Activated CD8-positive, alpha-beta memory T cell treated with anti-CD3 and anti-CD28 coated beads, Interleukin-2, amount 10 ng/mL, durations not matched to agents 7 days and 5 days (primary cell): ENCODE results near the gene MEA1. TPM values are rescaled to one million over a fixed set of nuclear protein-coding genes. Genes with fewer than 3 reads are reported as not detected.
"Not testable (repeated sequence)": the region's sequence is repeated elsewhere in the genome, so short reads cannot be mapped to it uniquely, and the experiment has no call there.

ENCODE experiments used
- ATAC-seq: fragments of 150-1000 bp; cut with Tn5 transposase; one replicate; pipeline ENCODE4 v1.10.0; 2021; ENCODE audit warnings: moderate library complexity
- CTCF ChIA-PET: fragments of 350-600 bp; sonication (Branson Sonifier 250); formaldehyde crosslinking; loops from one replicate; lab custom pipeline; 2021; ENCODE audit warnings: antibody characterized with exemption; lab: Charles Lee
- DNase-seq: peaks from one replicate; pipeline ENCODE4 v3.0.0-alpha.2; 2020
- H3K27ac Mint-ChIP-seq: one replicate; pipeline ENCODE4 v1.8.0; 2021; ENCODE audit warnings: mild to moderate bottlenecking, mixed read lengths
- H3K27me3 Mint-ChIP-seq: one replicate; pipeline ENCODE4 v1.8.0; 2021; ENCODE audit warnings: mixed read lengths
- H3K36me3 Mint-ChIP-seq: one replicate; pipeline ENCODE4 v1.8.0; 2021; ENCODE audit warnings: mild to moderate bottlenecking, mixed read lengths
- H3K4me1 Mint-ChIP-seq: one replicate; pipeline ENCODE4 v1.8.0; 2021; ENCODE audit warnings: mixed read lengths
- H3K4me3 Mint-ChIP-seq: one replicate; pipeline ENCODE4 v1.8.0; 2021; ENCODE audit warnings: mild to moderate bottlenecking, moderate library complexity, mixed read lengths
- H3K9me3 Mint-ChIP-seq: one replicate; pipeline ENCODE4 v1.8.0; 2022; ENCODE audit warnings: low read depth, mixed read lengths
- total RNA-seq, 2 experiments: library from RNA; stranded (reverse); gene quantifications; one replicate each; pipeline ENCODE4 v1.2.3, GENCODE V29; 2021

Gene MEA1
- total RNA-seq, 2 experiments from 2014 or later: 61.8 to 75.2 TPM

DNA sequence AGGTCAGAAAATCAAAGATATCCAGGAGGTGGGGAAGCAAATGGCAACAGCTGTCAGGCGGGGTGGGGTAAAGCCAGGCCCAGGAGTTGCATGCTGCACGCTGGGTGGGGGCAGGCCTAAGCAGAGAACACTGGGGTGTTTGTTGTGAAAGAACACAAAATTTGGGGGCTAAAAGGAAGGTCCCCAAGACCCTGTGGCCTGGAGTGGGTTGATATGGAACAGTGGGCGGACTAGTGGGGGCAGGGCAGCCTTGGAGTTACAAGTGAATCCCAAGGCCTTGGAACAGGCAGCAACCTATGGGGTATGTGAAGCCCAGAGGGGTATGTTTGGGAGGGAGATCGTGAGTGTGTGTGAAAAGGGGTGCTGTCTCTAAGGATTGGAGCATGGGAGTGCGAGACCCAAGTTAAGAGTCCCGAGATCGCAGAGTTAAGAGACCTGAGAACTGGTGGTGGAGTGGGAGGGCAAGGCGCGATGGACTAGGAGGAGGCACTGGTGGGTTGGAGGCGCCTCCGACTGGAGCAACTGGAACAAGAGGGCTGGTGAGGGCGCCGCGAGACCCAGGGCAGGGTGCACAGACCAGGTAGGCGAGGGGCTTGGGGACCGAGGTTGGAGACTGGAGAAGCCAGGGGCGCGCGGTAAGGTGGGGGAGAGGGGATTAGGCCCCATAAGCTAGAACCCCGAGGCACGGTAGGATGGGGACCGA lies 39.2 kb upstream of the MEA1 start:
- Mint-ChIP-seq H3K27ac (peak overlapping the region; percentile 98), H3K4me3 (peak overlapping the region; percentile 92), H3K9me3 (no peaks in the 10 kb centered on the region), H3K4me1 (peaks cover 34% of the 10 kb centered on the region), H3K36me3 (peaks cover 18% of the 10 kb centered on the region), H3K27me3 (no peaks in the 10 kb centered on the region)
- ATAC-seq (no peak), DNase-seq (peak; percentile 51)
- CTCF ChIA-PET: interaction anchor here (0.6 to 1.7 kb wide), 5 partner anchors 10 to 176 kb away, joined by 3 to 11 read pairs (median 3); partner anchors contain the start of gene DNPH1

DNA sequence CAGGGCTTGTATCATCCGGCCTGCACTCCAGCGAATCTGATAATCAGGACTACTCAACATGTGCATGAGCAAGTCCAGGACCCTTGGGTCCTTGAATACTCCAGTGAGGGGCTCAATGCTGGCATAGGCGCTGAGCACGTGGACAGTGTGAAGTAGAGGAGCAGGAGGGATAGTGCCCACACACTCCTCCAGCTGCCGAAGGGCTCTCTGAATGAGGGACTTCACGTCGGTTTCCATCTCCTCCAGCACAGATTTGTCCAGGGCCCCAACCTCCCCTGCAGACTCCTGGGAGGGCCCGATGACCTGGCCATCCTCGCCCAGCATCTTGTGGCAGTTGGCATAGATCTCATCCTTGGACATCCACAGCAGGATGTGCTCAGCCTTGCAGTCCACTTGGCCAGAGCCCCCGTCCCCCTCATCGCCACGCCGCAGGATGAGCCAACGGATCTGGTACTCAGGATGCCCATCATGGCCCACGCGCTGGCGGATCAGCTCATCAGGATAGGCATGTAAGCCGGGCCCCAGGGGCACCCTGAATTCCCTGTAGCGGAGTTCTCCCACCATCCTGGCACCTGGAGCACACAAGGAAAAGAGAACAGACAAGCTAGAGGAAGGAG lies 38.6 kb upstream of the MEA1 start:
- Mint-ChIP-seq H3K36me3 (peaks cover 18% of the 10 kb centered on the region), H3K4me1 (peaks cover 28% of the 10 kb centered on the region), H3K27me3 (no peaks in the 10 kb centered on the region), H3K4me3 (peak overlapping the region; percentile 92), H3K27ac (peak overlapping the region; percentile 98), H3K9me3 (no peaks in the 10 kb centered on the region)
- DNase-seq (no peak), ATAC-seq (no peak)
- CTCF ChIA-PET: interaction anchor here (0.9 kb wide), 1 partner anchor 30 kb away, joined by 4 read pairs; no protein-coding TSS in a partner anchor

GRCh38 chr6:43050981-43051380 lies 37.2 kb upstream of the MEA1 start:
- DNase-seq: no peak
- Mint-ChIP-seq H3K4me1 (peaks cover 28% of the 10 kb centered on the region), H3K9me3 (no peaks in the 10 kb centered on the region), H3K27me3 (no peaks in the 10 kb centered on the region), H3K36me3 (peaks cover 14% of the 10 kb centered on the region), H3K27ac (peak overlapping the region; percentile 5), H3K4me3 (no peak overlapping the region)
- ATAC-seq: no peak
- CTCF ChIA-PET: no interaction called here

GRCh38 chr6:43047998-43048397 lies 34.3 kb upstream of the MEA1 start:
- Mint-ChIP-seq H3K4me3 (no peak overlapping the region), H3K27ac (no peak overlapping the region), H3K27me3 (no peaks in the 10 kb centered on the region), H3K36me3 (peaks cover 6% of the 10 kb centered on the region), H3K9me3 (no peaks in the 10 kb centered on the region), H3K4me1 (peaks cover 20% of the 10 kb centered on the region)
- CTCF ChIA-PET: interaction anchor here (1.3 kb wide), 1 partner anchor 27 kb away, joined by 3 read pairs; the partner anchor contains the start of gene RRP36
- no peak for ATAC-seq
- no peak for DNase-seq

- CTCF ChIA-PET: interaction anchor here (1.5 kb wide), 1 partner anchor 98 kb away, joined by 5 read pairs; no protein-coding TSS in a partner anchor
- ATAC-seq (no peak), DNase-seq (no peak)
- no peaks in the 10 kb centered on the region for H3K9me3 Mint-ChIP-seq
- peaks cover under 1% of the 10 kb centered on the region for H3K4me1 Mint-ChIP-seq
- no peaks in the 10 kb centered on the region for H3K27me3 Mint-ChIP-seq
- no peak overlapping the region for H3K27ac Mint-ChIP-seq
- no peak overlapping the region for H3K4me3 Mint-ChIP-seq
- peaks cover 4% of the 10 kb centered on the region for H3K36me3 Mint-ChIP-seq
These were observed 31.7 kb upstream of the MEA1 start for GRCh38 chr6:43045371-43045930.

DNA sequence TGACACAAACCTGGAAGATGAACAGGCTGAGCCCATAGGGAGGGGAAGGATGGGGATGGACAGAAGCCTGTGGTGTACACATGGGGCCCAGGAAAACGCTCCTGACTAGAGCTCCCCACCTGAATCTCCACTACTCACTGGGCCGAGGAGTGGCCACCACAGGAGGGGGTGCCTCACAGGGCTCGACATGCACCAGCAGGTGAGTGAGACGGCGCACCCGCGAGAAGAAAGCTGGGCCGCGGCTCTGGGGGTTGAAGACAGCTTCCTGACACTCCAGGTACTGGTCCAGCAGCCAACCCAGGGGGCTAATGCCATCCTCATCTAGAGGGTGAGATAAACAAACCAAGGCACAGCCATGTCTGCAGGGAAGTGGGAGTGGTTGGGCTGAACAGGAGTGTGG lies 29.6 kb upstream of the MEA1 start:
- no peak for ATAC-seq
- Mint-ChIP-seq H3K36me3 (peaks cover 3% of the 10 kb centered on the region), H3K27me3 (no peaks in the 10 kb centered on the region), H3K9me3 (no peaks in the 10 kb centered on the region), H3K27ac (no peak overlapping the region), H3K4me1 (no peaks in the 10 kb centered on the region), H3K4me3 (no peak overlapping the region)
- no peak for DNase-seq
- CTCF ChIA-PET: interaction anchor here (0.6 kb wide), 1 partner anchor 135 kb away, joined by 3 read pairs; no protein-coding TSS in a partner anchor

- H3K27ac Mint-ChIP-seq, DNase-seq, ATAC-seq, H3K27me3 Mint-ChIP-seq, H3K36me3 Mint-ChIP-seq, H3K9me3 Mint-ChIP-seq, H3K4me1 Mint-ChIP-seq, H3K4me3 Mint-ChIP-seq: not testable (repeated sequence)
- CTCF ChIA-PET: interaction anchor here (1.4 kb wide), 1 partner anchor 26 kb away, joined by 5 read pairs; no protein-coding TSS in a partner anchor
These were observed 27.7 kb upstream of the MEA1 start for GRCh38 chr6:43041475-43041874.

DNA sequence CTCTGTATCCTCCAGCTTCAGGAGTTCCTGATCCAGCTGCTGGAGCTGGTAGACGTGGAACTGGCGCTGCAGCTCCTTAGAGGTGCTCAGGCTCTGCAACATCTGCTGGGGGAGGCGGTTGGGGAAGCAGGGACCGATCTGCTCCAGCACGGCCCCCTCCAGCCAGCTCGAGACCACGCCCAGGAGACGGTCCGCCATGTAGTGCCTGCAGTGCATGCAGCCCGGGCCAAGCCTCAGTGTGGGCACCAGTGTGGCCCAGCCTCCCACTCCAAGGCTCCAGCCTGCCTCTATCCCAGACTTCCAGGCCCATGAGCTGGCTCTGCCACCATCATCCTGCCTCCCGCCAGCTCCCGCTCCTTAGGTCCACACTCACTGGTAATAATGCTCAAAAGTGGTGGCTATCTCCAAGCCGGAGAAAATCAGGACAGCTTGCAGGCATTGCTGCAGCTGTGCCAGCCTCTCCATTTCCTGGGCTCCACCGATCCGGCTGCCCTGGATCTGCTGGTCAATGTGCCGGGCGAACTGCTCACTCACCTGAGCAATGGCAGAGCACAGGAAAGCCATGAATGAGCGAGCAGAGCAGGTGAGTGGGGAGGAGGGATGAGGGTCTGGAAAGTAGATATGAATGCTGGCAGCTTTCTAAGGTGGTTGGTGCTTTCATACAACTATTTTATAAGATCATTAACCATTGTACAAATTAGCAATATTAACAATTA lies 27.0 kb upstream of the MEA1 start:
- no peak for ATAC-seq
- H3K4me3 Mint-ChIP-seq: no peak overlapping the region
- peaks cover 7% of the 10 kb centered on the region for H3K36me3 Mint-ChIP-seq
- no peaks in the 10 kb centered on the region for H3K27me3 Mint-ChIP-seq
- DNase-seq: no peak
- CTCF ChIA-PET: interaction anchor here (0.9 kb wide), 1 partner anchor 18 kb away, joined by 3 read pairs; no protein-coding TSS in a partner anchor
- H3K9me3 Mint-ChIP-seq: no peaks in the 10 kb centered on the region
- H3K27ac Mint-ChIP-seq: no peak overlapping the region
- H3K4me1 Mint-ChIP-seq: no peaks in the 10 kb centered on the region

DNA sequence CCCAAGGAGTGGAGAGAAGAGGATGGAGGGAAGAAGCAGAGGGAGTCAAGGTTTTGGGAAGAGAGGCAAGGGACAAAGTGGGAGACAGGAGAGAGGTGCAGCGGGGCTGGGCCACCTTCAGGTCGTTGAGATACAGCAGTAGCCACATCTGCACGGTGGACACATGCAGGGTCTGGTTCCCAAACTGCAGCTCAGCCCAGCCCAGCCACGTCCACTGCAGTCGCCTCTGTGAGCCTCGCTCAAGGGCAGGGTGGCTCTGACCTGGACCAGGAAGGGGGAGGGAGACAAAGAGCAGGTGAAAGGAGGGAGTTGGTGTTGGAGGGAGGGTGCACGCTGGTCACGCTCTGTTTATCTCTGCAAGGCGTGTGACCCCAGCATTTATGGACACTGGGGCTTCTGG lies 25.0 kb upstream of the MEA1 start:
- CTCF ChIA-PET: interaction anchor here (0.7 to 0.8 kb wide), 2 partner anchors 18 to 20 kb away, joined by 3 read pairs; partner anchors contain the start of genes KLC4, MRPL2 and RRP36
- Mint-ChIP-seq H3K27ac (no peak overlapping the region), H3K4me3 (no peak overlapping the region), H3K9me3 (no peaks in the 10 kb centered on the region), H3K27me3 (no peaks in the 10 kb centered on the region), H3K36me3 (peaks cover 14% of the 10 kb centered on the region), H3K4me1 (no peaks in the 10 kb centered on the region)
- ATAC-seq (no peak), DNase-seq (no peak)

- Mint-ChIP-seq H3K4me1 (peaks cover 3% of the 10 kb centered on the region), H3K27me3 (no peaks in the 10 kb centered on the region), H3K36me3 (peaks cover 19% of the 10 kb centered on the region), H3K4me3 (no peak overlapping the region), H3K27ac (no peak overlapping the region), H3K9me3 (no peaks in the 10 kb centered on the region)
- CTCF ChIA-PET: no interaction called here
- no peak for DNase-seq
- ATAC-seq: no peak
These were observed 24.0 kb upstream of the MEA1 start for GRCh38 chr6:43037706-43038105.

- Mint-ChIP-seq H3K27ac (no peak overlapping the region), H3K9me3 (no peaks in the 10 kb centered on the region), H3K36me3 (peaks cover 19% of the 10 kb centered on the region), H3K4me3 (no peak overlapping the region), H3K4me1 (peaks cover 3% of the 10 kb centered on the region), H3K27me3 (no peaks in the 10 kb centered on the region)
- CTCF ChIA-PET: no interaction called here
- ATAC-seq (no peak), DNase-seq (no peak)
These were observed 23.5 kb upstream of the MEA1 start for GRCh38 chr6:43037197-43037596.

- no peaks in the 10 kb centered on the region for H3K9me3 Mint-ChIP-seq
- no peak overlapping the region for H3K4me3 Mint-ChIP-seq
- ATAC-seq (no peak), DNase-seq (no peak)
- peaks cover 3% of the 10 kb centered on the region for H3K4me1 Mint-ChIP-seq
- CTCF ChIA-PET: no interaction called here
- no peak overlapping the region for H3K27ac Mint-ChIP-seq
- H3K36me3 Mint-ChIP-seq: peaks cover 20% of the 10 kb centered on the region
- H3K27me3 Mint-ChIP-seq: no peaks in the 10 kb centered on the region
These were observed 23.0 kb upstream of the MEA1 start for GRCh38 chr6:43036712-43037111.
